PC-9 (cell line): ENCODE data around the gene SRRM5. TPM values are rescaled to one million over a fixed set of nuclear protein-coding genes. Genes with fewer than 3 reads are reported as not detected.

ENCODE experiments used
- BruUV-seq: library from RNA; stranded (reverse); fragments of 400-500 nt; replicated peaks from 2 replicates; lab custom pipeline; 2021; lab: Mats Ljungman, UMichigan
- CTCF ChIA-PET: fragments of 300-600 bp; sonication (Branson Sonifier 250); formaldehyde crosslinking; loops from one replicate; lab custom pipeline; 2022; ENCODE audit warnings: antibody characterized with exemption; lab: Charles Lee
- POLR2A ChIA-PET: fragments of 300-600 bp; sonication (Branson Sonifier 250); formaldehyde crosslinking; loops from one replicate; lab custom pipeline; 2022; ENCODE audit warnings: antibody characterized with exemption; ENCODE audit not compliant: unreplicated experiment; lab: Charles Lee
- DNase-seq, 2 experiments: peaks; one replicate each; pipeline versions ENCODE4 v3.0.0 to v3.0.0-alpha.2; 2015 to 2022; ENCODE audit warnings: mixed read lengths in 1 of 2
- H2AFZ ChIP-seq: fragments of 200-600 bp; sonication (generic); 2 replicates; pipeline ENCODE4 v1.8.1; 2017; ENCODE audit warnings: antibody characterized with exemption
- H3F3A ChIP-seq: fragments of 200-600 bp; sonication (generic); 2 replicates; pipeline ENCODE4 v1.8.1; 2017; ENCODE audit warnings: antibody characterized with exemption, mild to moderate bottlenecking, low read depth; ENCODE audit not compliant: insufficient read depth
- H3K27ac ChIP-seq: fragments of 200-600 bp; sonication (generic); 2 replicates; pipeline ENCODE4 v1.6.1; 2016; ENCODE audit warnings: mixed run types
- H3K27me3 ChIP-seq: fragments of 200-600 bp; sonication (generic); 2 replicates; pipeline ENCODE4 v1.6.1; 2016; ENCODE audit warnings: low read depth, mixed run types; ENCODE audit not compliant: insufficient read depth
- H3K36me3 ChIP-seq: fragments of 200-600 bp; sonication (generic); 2 replicates; pipeline ENCODE4 v1.6.1; 2016; ENCODE audit warnings: low read depth, mixed run types
- H3K4me1 ChIP-seq: fragments of 200-600 bp; sonication (generic); replicated peaks from 2 replicates; pipeline ENCODE4 v1.6.1; 2016; ENCODE audit warnings: mixed run types; ENCODE audit not compliant: insufficient read depth
- H3K4me2 ChIP-seq: fragments of 200-600 bp; sonication (generic); 2 replicates; pipeline ENCODE4 v1.6.1; 2017; ENCODE audit warnings: mixed run types
- H3K4me3 ChIP-seq: fragments of 200-600 bp; sonication (generic); 2 replicates; pipeline ENCODE4 v1.6.1; 2016; ENCODE audit warnings: mixed run types
- H3K79me2 ChIP-seq: fragments of 200-600 bp; sonication (generic); 2 replicates; pipeline ENCODE4 v1.6.1; 2017; ENCODE audit warnings: low read depth, mixed run types
- H3K9me2 ChIP-seq: fragments of 200-600 bp; sonication (generic); 2 replicates; pipeline ENCODE4 v1.8.1; 2017; ENCODE audit warnings: mild to moderate bottlenecking; ENCODE audit not compliant: insufficient read depth
- H3K9me3 ChIP-seq: fragments of 200-600 bp; sonication (generic); 2 replicates; pipeline ENCODE4 v1.8.1; 2016; ENCODE audit warnings: low read depth; ENCODE audit not compliant: insufficient read depth
- H4K20me1 ChIP-seq: fragments of 200-600 bp; sonication (generic); 2 replicates; pipeline ENCODE4 v1.8.1; 2017; ENCODE audit not compliant: insufficient read depth
- EZH2 ChIP-seq: fragments of 200-600 bp; sonication (generic); IDR thresholded peaks from 2 replicates; pipeline ENCODE4 v1.8.0; 2017; ENCODE audit warnings: antibody characterized with exemption, low read depth
- intact Hi-C: fragments of 100-400 bp; cut with micrococcal nuclease; formaldehyde crosslinking; loops from one replicate; pipeline ENCODE4 v1.10.0; 2022; ENCODE audit not compliant: unreplicated experiment
- total RNA-seq: library from RNA; stranded (reverse); gene quantifications from 2 replicates; pipeline ENCODE4 v1.2.3, GENCODE V29; 2021
- TF ChIP-seq, protein P1 (sequence below): fragments of 200-600 bp; sonication (generic); conservative IDR thresholded peaks from 2 replicates; pipeline ENCODE4 v1.6.1; 2017; ENCODE audit warnings: mixed run types, antibody characterized with exemption, mild to moderate bottlenecking, moderate library complexity

The SRRM5 gene
- total RNA-seq, 1 experiment from 2014 or later, result 0.37 TPM

DNA sequence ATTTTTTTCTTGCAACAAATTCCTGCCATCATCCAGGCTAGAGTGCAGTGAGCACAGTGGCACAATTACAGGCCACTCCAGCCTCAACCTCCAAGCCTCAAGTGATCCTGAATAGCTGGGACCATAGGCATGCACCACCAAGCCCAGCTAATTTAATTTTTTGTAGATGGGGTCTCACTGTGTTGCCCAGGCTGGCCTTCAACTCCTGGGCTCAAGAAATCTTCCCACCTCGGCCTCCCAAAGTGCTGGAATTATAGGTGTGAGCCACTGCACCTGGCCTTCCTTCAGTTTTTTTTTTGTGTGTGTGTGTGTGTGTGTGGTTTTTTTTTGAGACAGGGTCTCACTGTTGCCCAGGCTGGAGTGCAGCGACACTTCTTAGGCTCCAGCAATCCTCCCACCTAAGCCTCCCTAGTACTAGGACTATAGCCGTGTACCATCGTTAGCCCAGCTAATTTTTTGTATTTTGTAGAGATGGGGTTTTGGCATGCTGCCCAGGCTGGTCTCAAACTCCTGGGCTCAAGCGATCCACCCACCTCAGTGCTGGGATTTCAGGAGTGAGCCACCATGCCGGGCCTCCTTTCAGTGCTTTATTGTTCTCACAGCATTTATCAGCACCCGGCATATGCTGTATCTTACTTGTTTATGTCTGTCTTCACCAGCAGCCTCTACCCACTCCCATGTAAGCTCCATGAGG lies 5.9 kb upstream of the SRRM5 start:
- no peak for TF ChIP-seq EZH2
- TF ChIP-seq, protein P1, sequence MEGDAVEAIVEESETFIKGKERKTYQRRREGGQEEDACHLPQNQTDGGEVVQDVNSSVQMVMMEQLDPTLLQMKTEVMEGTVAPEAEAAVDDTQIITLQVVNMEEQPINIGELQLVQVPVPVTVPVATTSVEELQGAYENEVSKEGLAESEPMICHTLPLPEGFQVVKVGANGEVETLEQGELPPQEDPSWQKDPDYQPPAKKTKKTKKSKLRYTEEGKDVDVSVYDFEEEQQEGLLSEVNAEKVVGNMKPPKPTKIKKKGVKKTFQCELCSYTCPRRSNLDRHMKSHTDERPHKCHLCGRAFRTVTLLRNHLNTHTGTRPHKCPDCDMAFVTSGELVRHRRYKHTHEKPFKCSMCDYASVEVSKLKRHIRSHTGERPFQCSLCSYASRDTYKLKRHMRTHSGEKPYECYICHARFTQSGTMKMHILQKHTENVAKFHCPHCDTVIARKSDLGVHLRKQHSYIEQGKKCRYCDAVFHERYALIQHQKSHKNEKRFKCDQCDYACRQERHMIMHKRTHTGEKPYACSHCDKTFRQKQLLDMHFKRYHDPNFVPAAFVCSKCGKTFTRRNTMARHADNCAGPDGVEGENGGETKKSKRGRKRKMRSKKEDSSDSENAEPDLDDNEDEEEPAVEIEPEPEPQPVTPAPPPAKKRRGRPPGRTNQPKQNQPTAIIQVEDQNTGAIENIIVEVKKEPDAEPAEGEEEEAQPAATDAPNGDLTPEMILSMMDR, result no peak
- intact Hi-C loops, result no loop called here
- Histone ChIP-seq H3K9me2 (no peaks in the 10 kb centered on the region), H4K20me1 (no peaks in the 10 kb centered on the region), H3K9me3 (no peaks in the 10 kb centered on the region), H3K4me2 (no peak overlapping the region), H3F3A (peaks cover 21% of the 10 kb centered on the region; the same call in 1 of the 2 replicates), H3K79me2 (no peaks in the 10 kb centered on the region), H3K4me1 (no peaks in the 10 kb centered on the region), H3K27ac (no peak overlapping the region), H3K4me3 (no peak overlapping the region), H3K36me3 (no peaks in the 10 kb centered on the region), H2AFZ (no peak overlapping the region), H3K27me3 (no peaks in the 10 kb centered on the region)
- no TSS peak for BruUV-seq
- ChIA-PET CTCF (no interaction called here), POLR2A (interaction anchor here (0.6 kb wide), 2 partner anchors 10 to 193 kb away, joined by 4 read pairs; partner anchors contain the start of gene ZNF576)
- no peak for DNase-seq

DNA sequence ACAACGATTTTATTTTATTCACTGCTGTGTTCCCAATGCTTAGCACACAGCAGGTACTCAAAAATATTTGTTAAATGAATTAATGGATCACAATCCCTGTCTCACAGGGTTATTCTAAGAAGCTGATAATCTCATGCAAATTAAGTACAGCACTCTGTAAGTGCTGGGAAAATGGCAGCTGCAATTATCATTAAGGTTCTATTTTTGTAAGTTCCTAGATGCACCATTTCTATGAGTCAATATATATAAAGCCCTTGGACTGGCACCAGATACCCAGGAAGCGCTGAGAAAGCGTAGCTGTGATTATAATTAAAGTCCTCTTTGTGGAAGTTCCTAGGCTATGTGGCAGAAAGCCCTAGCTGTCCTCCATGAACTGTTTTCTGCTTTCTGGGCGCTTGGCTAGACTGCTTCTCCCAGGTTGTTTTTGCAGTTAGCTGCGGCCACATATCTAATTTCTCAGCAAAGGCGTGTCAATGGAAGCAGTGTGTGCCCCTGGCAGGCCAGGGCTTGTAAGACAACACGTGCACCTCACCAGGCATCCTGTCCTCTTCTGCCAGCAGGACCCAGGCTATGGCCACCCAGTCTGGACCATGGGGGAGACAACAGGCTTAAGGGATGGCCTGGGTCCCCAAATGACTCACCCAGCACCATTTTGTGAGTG lies 5.2 kb upstream of the SRRM5 start:
- H3K9me3 ChIP-seq, result no peaks in the 10 kb centered on the region
- no peak overlapping the region for H3K4me2 ChIP-seq
- DNase-seq, result no peak
- no TSS peak for BruUV-seq
- H3K9me2 ChIP-seq, result no peaks in the 10 kb centered on the region
- ChIA-PET POLR2A (interaction anchor here (0.5 to 0.7 kb wide), 2 partner anchors 62 to 118 kb away, joined by 5 to 26 read pairs; no protein-coding TSS in a partner anchor), CTCF (interaction anchor here (0.5 to 0.6 kb wide), 2 partner anchors 56 to 87 kb away, joined by 3 to 6 read pairs; no protein-coding TSS in a partner anchor)
- H3K27me3 ChIP-seq, result no peaks in the 10 kb centered on the region
- H3K4me3 ChIP-seq, result no peak overlapping the region
- peaks cover 21% of the 10 kb centered on the region; the same call in 1 of the 2 replicates for H3F3A ChIP-seq
- intact Hi-C loops, result no loop called here
- TF ChIP-seq, protein P1, result no peak
- TF ChIP-seq EZH2, result no peak
- no peaks in the 10 kb centered on the region for H3K79me2 ChIP-seq
- H3K36me3 ChIP-seq, result no peaks in the 10 kb centered on the region
- H2AFZ ChIP-seq, result no peak overlapping the region
- H3K4me1 ChIP-seq, result no peaks in the 10 kb centered on the region
- H4K20me1 ChIP-seq, result no peaks in the 10 kb centered on the region
- H3K27ac ChIP-seq, result no peak overlapping the region

DNA sequence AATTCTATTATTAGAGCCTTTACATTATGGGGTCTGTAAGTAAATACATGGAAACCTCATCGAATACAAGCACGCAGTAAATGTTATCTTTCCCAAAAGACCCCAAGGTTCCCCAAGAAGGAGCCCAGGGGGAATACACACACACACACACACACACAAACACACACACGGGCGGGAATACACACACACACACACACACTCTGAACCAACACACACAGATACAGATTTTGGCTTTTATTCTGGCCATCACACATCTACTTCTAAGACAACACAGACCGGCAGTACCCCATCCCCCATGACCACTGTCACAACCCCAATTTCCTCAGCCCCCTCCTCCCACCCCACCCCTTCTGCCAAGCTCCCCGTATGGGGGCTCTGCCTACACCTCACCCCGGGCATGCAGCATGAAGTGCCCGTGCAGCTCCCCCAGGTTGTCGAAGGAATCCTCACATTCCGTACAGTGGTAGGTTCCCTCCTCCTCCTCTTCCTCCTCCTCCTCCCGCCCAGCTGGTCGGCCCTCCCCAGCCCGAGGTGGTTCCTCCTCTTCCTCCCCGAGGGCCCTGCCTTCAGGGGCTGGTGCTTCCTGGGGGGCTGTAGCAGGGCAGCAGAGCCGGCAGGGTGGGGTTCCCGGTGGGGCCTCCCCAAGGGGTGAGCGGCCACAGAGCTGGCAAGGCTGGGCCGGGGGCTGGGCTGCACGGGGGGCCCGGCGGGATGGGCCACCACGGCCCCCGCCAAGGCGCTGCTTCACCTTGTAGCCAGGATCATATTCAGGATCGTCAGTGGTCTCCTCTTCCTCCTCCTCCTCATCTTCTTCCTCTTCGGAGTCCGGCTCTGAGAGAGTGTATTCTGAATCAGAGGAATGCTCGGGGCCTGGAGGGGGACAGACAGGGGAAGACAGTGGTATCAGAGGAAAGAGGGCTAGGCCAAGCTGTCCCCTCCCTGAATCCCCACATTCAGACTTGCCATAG lies 4.4 kb upstream of the SRRM5 start:
- BruUV-seq, result no TSS peak
- no peak overlapping the region for H2AFZ ChIP-seq
- no peak overlapping the region for H3K27ac ChIP-seq
- intact Hi-C loops, result no loop called here
- H3K36me3 ChIP-seq, result no peaks in the 10 kb centered on the region
- H3K9me2 ChIP-seq, result no peaks in the 10 kb centered on the region
- ChIA-PET CTCF (interaction anchor here (0.6 kb wide), 1 partner anchor 55 kb away, joined by 3 read pairs; no protein-coding TSS in a partner anchor), POLR2A (interaction anchor here (0.7 kb wide), 1 partner anchor 61 kb away, joined by 5 read pairs; no protein-coding TSS in a partner anchor)
- H3K9me3 ChIP-seq, result no peaks in the 10 kb centered on the region
- no peak for DNase-seq
- TF ChIP-seq, protein P1, result no peak
- TF ChIP-seq EZH2, result no peak
- H3K4me1 ChIP-seq, result no peaks in the 10 kb centered on the region
- H4K20me1 ChIP-seq, result no peaks in the 10 kb centered on the region
- H3K27me3 ChIP-seq, result no peaks in the 10 kb centered on the region
- no peak overlapping the region for H3K4me3 ChIP-seq
- peaks cover 21% of the 10 kb centered on the region; the same call in 1 of the 2 replicates for H3F3A ChIP-seq
- H3K79me2 ChIP-seq, result no peaks in the 10 kb centered on the region
- no peak overlapping the region for H3K4me2 ChIP-seq
